Omental fat pad (tissue), 4 donors: ENCODE data around the gene PLSCR2. TPM values are rescaled to one million over a fixed set of nuclear protein-coding genes. Genes with fewer than 3 reads are reported as not detected.

Source experiments
- ATAC-seq: fragments of 150-250 bp; one replicate; pipeline ENCODE4 v1.9.1; 2016; ENCODE audit warnings: mild to moderate bottlenecking, moderate library complexity; ENCODE audit not compliant: low FRiP score
- DNase-seq: peaks from one replicate; pipeline ENCODE4 v3.0.0-alpha.2; 2019; ENCODE audit warnings: low spot score
- CTCF ChIP-seq, 3 donors: fragments of 450-650 bp; IDR thresholded peaks; one replicate each; pipeline ENCODE4 v1.5.1; 2016 to 2017; ENCODE audit warnings: antibody characterized with exemption in 3 of 3, mild to moderate bottlenecking in 3 of 3, moderate library complexity in 2 of 3
- total RNA-seq, 4 donors: library from RNA; depleted of rRNA; stranded (reverse); fragments of >200 nt; gene quantifications; one replicate each; pipeline ENCODE4 v1.1.0, GENCODE V29; 2016

The PLSCR2 gene
- total RNA-seq, 4 donors from 2014 or later, result not detected

- TF ChIP-seq CTCF (IDR thresholded peaks at IDR 0.05), result no peak
- ATAC-seq (no peak), DNase-seq (no peak)
Observed at GRCh38 chr3:146396792-146397191, 72.6 kb downstream of the PLSCR2 start.

- no peak for ATAC-seq
- no peak for DNase-seq
Observed at GRCh38 chr3:146395164-146395563, 74.2 kb downstream of the PLSCR2 start.

GRCh38 chr3:146390957-146391356, 78.4 kb downstream of the PLSCR2 start:
- ATAC-seq, result no peak
- no peak for TF ChIP-seq CTCF (IDR thresholded peaks at IDR 0.05)

More at GRCh38 chr3:146395164-146395563, 74.2 kb downstream of the PLSCR2 start:
- no peak for TF ChIP-seq CTCF (IDR thresholded peaks at IDR 0.05)

GRCh38 chr3:146390006-146390772, 79.2 kb downstream of the PLSCR2 start:
- DNase-seq, result no peak
- TF ChIP-seq CTCF (IDR thresholded peaks at IDR 0.05), result no peak
- ATAC-seq, result no peak

More at GRCh38 chr3:146390957-146391356, 78.4 kb downstream of the PLSCR2 start:
- no peak for DNase-seq

GRCh38 chr3:146387566-146387965, 81.8 kb downstream of the PLSCR2 start:
- ATAC-seq, result no peak
- no peak for DNase-seq
- TF ChIP-seq CTCF (IDR thresholded peaks at IDR 0.05), result no peak

GRCh38 chr3:146386936-146387335, 82.4 kb downstream of the PLSCR2 start:
- no peak for ATAC-seq
- TF ChIP-seq CTCF (IDR thresholded peaks at IDR 0.05), result no peak
- DNase-seq, result no peak

GRCh38 chr3:146384786-146385185, 84.6 kb downstream of the PLSCR2 start:
- ATAC-seq (no peak), DNase-seq (no peak)
- TF ChIP-seq CTCF (IDR thresholded peaks at IDR 0.05), result no peak
